ENCODE results near the gene APBB2. TPM values are rescaled to one million over a fixed set of nuclear protein-coding genes. Genes with fewer than 3 reads are reported as not detected.

APBB2 gene
- total and polyA plus RNA-seq, 2 of the 8 experiments (the other 6 are each of a cell fraction or from before 2014, with no cell fraction given): 58.7 to 59.4 TPM

- FAIRE-seq: no peak
Measured at GRCh38 chr4:41200486-41201017, 13.8 kb downstream of the APBB2 start.

More at GRCh38 chr4:41200486-41201017, 13.8 kb downstream of the APBB2 start:
- Histone ChIP-seq H3K14ac (ENCODE audit: insufficient read length) (no peak overlapping the region), H2BK5ac (ENCODE audit: low read depth, low read length) (no peak overlapping the region), H2BK120ac (replicated peaks; ENCODE audit: low read depth, low read length) (no peak overlapping the region), H4K20me1 (replicated peaks in 1 of 2; ENCODE audit: control insufficient read depth in 1 of 2, insufficient read depth in 2 of 2, low read length in 2 of 2) (peaks cover under 1 to 2% of the 10 kb centered on the region in 2 experiments), H3K23me2 (ENCODE audit: low read depth, low read length) (no peaks in the 10 kb centered on the region), H3K4ac (replicated peaks; ENCODE audit: insufficient read length, low read depth, low read length) (no peak overlapping the region), H3K27ac (ENCODE audit: low read depth, low read length) (no peak overlapping the region), H4K91ac (replicated peaks; ENCODE audit: insufficient read length, low read length) (no peak overlapping the region), H3K79me1 (ENCODE audit: low read depth, low read length) (peaks cover 6% of the 10 kb centered on the region), H4K5ac (ENCODE audit: insufficient read length, low read depth, low read length) (no peak overlapping the region), H3K4me2 (ENCODE audit: insufficient read depth in 1 of 2, low read depth in 2 of 2, low read length in 2 of 2) (no peak overlapping the region), H3K9me3 (ENCODE audit: insufficient read depth in 2 of 2, low read depth in 1 of 2, low read length in 1 of 2) (no peaks in the 10 kb centered on the region), H3K79me2 (ENCODE audit: control insufficient read depth in 1 of 2, insufficient read depth in 2 of 2, low read length in 2 of 2) (peaks cover 6 to 90% of the 10 kb centered on the region in 2 experiments), H3K9ac (replicated peaks in 1 of 4; ENCODE audit: extremely low read depth in 1 of 4, low read depth in 3 of 4, low read length in 3 of 4) (no peak overlapping the region), H4K8ac (ENCODE audit: extremely low read depth, insufficient read depth, low read length) (no peak overlapping the region), H3K56ac (replicated peaks; ENCODE audit: insufficient read length, low read depth, low read length) (no peak overlapping the region), H3K4me3 (ENCODE audit: extremely low read depth in 1 of 4, insufficient read depth in 2 of 4, low read depth in 3 of 4, low read length in 4 of 4) (no peak overlapping the region), H2AK5ac (ENCODE audit: low read depth, low read length) (no peak overlapping the region), H2BK12ac (ENCODE audit: low read depth, low read length) (no peak overlapping the region), H3K27me3 (replicated peaks in 1 of 4; ENCODE audit: control insufficient read depth in 3 of 4, extremely low read depth in 1 of 4, insufficient read depth in 3 of 4, low read length in 3 of 4) (no peaks in the 10 kb centered on the region), H2BK15ac (ENCODE audit: low read length) (no peak overlapping the region), H3K36me3 (ENCODE audit: control insufficient read depth in 2 of 4, insufficient read depth in 4 of 4, low read length in 3 of 4) (no peaks in the 10 kb centered on the region), H2BK20ac (ENCODE audit: low read length) (no peak overlapping the region), H3K18ac (ENCODE audit: extremely low read depth, low read length) (no peak overlapping the region), H3K4me1 (replicated peaks in 1 of 4; ENCODE audit: control insufficient read depth in 3 of 4, insufficient read depth in 4 of 4, low read length in 3 of 4) (peaks cover 0 to 2% (median 0%) of the 10 kb centered on the region in 4 experiments; a peak in 2 of 7 replicates), H2AFZ (ENCODE audit: low read length) (no peak overlapping the region), H3K23ac (ENCODE audit: insufficient read length) (no peak overlapping the region)
- TF ChIP-seq PHF8 (conservative IDR thresholded peaks at IDR 0.05; ENCODE audit: low read depth, low read length) (no peak), SP1 (IDR thresholded peaks at IDR 0.05; ENCODE audit: low read depth, low read length) (no peak), BRCA1 (IDR thresholded peaks at IDR 0.05; ENCODE audit: low read depth, low read length) (no peak), USF2 (IDR thresholded peaks at IDR 0.05; ENCODE audit: low read length) (no peak), CHD2 (IDR thresholded peaks at IDR 0.05; ENCODE audit: low read length) (no peak), CEBPB (IDR thresholded peaks at IDR 0.05; ENCODE audit: low read depth, low read length) (no peak), SAP30 (IDR thresholded peaks at IDR 0.05; ENCODE audit: insufficient read depth, insufficient replicate concordance, low read length) (no peak), ATF2 (IDR thresholded peaks at IDR 0.05; ENCODE audit: low read length) (no peak)
- ChIA-PET CTCF (ENCODE audit: partially characterized antibody) (interaction anchor here (1.1 to 6.7 kb wide), 5 partner anchors 10 to 220 kb away, joined by 3 to 27 read pairs (median 8); no protein-coding TSS in a partner anchor), POLR2A (ENCODE audit: partially characterized antibody) (no interaction called here)
- no peak for DNase-seq (ENCODE audit: low read depth in 1 of 2, low spot score in 2 of 2)
- WGBS, 2 experiments (ENCODE audit: extremely low coverage in 1 of 2, insufficient coverage in 1 of 2, insufficient read length in 1 of 2, insufficient replicate concordance in 2 of 2, low coverage in 1 of 2, low lambda C conversion rate in 2 of 2, missing lambda C conversion rate in 1 of 2): 81% methylated on average over 4 of the region's 4 CpGs; no CpG with 5 or more reads in 1 of the 2 experiments

All from H1 (cell line).